Brain microvascular endothelial cell (primary cell): ENCODE data around the gene NUP58.

Experiments
- DNase-seq: peaks from one replicate; pipeline ENCODE4 v3.0.0-alpha.2; 2020
- H3K27ac ChIP-seq: fragments of 250-450 bp; sonication (Bioruptor Pico); 2 replicates; pipeline ENCODE4 v1.5.1; 2020; ENCODE audit warnings: mild to moderate bottlenecking, moderate library complexity
- H3K27me3 ChIP-seq: fragments of 250-450 bp; sonication (Bioruptor Pico); replicated peaks from 2 replicates; pipeline ENCODE4 v1.5.1; 2020; ENCODE audit warnings: mild to moderate bottlenecking
- H3K36me3 ChIP-seq: fragments of 250-450 bp; sonication (Bioruptor Pico); replicated peaks from 2 replicates; pipeline ENCODE4 v1.5.1; 2020; ENCODE audit warnings: mild to moderate bottlenecking
- H3K4me3 ChIP-seq: 2 replicates; pipeline ENCODE4 v1.5.1; 2011; ENCODE audit warnings: low read depth, mild to moderate bottlenecking, control low read depth, low read length, moderate library complexity
- in situ Hi-C: cut with HindIII; loops from 2 replicates; pipeline ENCODE4 v1.10.0; 2017; ENCODE audit warnings: low sequenced_read_pairs, low pct_ligation_motif_present
- TF ChIP-seq, protein P1 (sequence below): IDR thresholded peaks from 2 replicates; pipeline ENCODE4 v1.5.1; 2011; ENCODE audit warnings: low read depth, mild to moderate bottlenecking, moderate library complexity, low read length, control low read depth, inconsistent platforms; ENCODE audit errors: missing control alignments

NUP58 gene

DNA sequence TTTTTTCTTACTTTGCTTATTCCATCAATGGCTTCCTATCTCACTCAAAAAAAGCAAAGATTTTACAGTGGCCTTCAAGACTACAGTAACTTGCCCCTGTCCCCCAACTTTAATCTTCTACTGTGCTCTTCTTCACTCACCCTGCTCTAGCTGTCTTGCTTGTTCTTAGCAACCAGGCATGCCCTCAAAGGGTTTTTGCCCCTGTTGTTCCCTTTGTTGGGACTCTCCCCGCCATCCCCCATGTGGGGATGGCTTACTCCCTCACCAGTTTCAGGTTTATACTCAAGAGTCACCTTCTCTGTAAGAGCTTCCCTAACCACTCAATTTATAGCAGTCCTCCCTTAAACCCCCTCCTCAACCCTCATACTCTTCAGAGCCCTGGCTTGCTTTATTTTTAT is 19.5 kb upstream of the NUP58 start:
- in situ Hi-C loops, result no loop called here
- TF ChIP-seq, protein P1, sequence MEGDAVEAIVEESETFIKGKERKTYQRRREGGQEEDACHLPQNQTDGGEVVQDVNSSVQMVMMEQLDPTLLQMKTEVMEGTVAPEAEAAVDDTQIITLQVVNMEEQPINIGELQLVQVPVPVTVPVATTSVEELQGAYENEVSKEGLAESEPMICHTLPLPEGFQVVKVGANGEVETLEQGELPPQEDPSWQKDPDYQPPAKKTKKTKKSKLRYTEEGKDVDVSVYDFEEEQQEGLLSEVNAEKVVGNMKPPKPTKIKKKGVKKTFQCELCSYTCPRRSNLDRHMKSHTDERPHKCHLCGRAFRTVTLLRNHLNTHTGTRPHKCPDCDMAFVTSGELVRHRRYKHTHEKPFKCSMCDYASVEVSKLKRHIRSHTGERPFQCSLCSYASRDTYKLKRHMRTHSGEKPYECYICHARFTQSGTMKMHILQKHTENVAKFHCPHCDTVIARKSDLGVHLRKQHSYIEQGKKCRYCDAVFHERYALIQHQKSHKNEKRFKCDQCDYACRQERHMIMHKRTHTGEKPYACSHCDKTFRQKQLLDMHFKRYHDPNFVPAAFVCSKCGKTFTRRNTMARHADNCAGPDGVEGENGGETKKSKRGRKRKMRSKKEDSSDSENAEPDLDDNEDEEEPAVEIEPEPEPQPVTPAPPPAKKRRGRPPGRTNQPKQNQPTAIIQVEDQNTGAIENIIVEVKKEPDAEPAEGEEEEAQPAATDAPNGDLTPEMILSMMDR, result no peak
- Histone ChIP-seq H3K27me3 (no peaks in the 10 kb centered on the region), H3K36me3 (no peaks in the 10 kb centered on the region), H3K4me3 (no peak overlapping the region), H3K27ac (no peak overlapping the region)
- DNase-seq, result no peak

DNA sequence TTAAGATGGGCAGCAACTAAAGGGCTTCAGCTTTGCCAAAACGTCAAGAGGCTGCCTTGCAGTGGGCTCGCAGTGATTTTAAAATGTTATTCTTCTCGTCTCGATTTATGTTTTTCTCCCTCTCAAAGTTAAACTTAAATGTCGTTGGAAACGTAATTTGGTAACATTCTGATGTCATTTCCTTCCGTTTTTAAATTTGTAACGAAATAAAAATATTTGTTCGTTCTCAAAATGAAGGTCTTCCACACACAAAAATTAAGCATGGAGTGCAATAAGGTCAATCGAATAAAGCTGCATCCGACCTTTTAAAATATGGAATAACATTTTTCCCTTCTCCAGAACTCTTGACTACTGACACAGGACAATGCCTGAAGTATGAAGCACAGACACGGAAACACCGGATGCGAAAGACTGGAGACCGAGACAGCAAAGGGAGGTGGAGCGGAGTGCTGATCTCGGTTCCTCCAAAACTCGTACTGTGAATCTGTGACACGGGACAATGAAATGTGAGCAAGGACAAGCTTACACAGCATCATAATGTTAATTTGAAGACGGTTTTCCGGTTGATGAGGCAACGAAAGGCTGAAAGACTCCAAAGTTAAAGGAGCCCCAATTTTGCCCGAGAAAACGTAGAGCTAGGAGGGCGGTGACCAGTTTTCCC is 15.0 kb upstream of the NUP58 start:
- Histone ChIP-seq H3K27ac (peak overlapping the region; percentile 44), H3K36me3 (no peaks in the 10 kb centered on the region), H3K4me3 (peak overlapping the region; percentile 94), H3K27me3 (no peaks in the 10 kb centered on the region)
- TF ChIP-seq, protein P1, result no peak
- in situ Hi-C loops, result no loop called here
- DNase-seq, result peak; percentile 47

DNA sequence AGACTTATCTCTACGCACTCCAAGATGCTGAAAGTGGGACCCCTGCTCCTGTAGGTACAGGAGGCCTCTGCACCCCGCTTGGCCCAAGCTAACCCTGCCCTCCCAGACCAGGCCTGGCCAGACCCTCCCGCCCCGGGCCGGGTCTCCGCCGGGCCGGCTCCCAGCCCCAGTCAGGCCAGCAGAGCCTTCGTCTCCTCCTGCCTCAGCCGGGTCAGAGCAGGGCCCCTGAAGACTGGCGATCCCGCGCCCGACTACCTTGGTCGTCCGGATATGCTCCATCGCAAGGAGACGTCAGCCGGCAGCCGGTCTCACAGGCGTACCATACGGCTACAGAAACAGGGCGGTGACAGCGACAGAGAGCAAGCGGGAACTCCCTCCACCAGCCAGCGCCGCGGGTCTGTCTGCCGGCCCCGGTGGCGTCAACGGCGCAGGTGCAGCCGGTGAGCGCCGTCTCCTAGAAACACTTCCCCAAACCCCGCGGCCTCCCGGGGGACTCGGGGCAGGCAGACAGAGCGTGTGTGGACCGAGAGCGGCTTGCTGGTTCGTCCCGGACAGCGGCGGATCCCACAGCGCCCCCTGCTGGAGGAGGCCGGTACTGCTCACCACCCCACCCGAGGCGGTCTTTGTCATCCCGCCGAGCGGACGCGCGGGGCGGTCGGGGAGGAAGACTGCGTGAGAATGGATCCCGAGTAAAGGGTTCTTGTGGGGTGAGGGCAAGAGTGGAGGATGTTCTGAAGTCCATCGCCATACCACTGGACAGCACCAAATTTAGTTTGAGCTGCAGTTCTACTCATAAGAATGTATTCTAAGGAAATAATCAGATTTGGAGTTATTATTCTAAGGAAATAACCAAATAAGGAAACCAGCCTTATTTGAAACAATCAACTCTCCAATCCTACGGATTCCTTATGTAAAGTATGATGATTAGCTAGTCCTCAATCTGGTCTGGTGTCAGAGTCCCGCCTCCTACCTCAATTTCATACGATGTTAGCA is 14.2 kb upstream of the NUP58 start, which contains the start of gene MTMR6:
Gene MTMR6, minus strand, starts transcription at position 520 of the 993 bp plus-strand sequence. Its CDS starts 241 bp downstream, at position 279.
- TF ChIP-seq, protein P1, result peak; percentile 98
- peak within 1 kb of the TSS; percentile 94 for H3K4me3 ChIP-seq
- H3K27me3 ChIP-seq, result no peaks in the 10 kb centered on the region
- DNase-seq, result peak; percentile 86
- H3K27ac ChIP-seq, result peak within 1 kb of the TSS; percentile 44
- in situ Hi-C loops, result no loop called here
- no peaks in the 10 kb centered on the region for H3K36me3 ChIP-seq

DNA sequence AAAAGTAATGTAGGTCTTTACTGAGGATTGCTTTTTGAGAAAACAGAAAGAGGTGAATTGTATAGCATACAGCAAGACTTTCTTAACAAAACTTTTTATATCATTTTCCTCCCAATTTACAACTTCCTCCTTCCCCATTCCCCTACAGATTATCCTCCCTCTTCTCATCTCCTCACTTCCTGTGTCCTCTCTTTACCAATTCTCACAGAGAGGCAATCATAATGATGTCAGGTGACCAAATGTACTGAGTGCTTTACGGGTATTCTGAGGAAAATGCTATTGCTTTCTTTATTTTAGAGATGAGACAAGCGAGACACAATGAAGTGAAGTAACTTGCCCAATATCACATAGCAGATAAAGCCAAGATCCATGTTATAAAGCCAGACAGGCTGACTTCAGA is 12.5 kb upstream of the NUP58 start:
- no peak overlapping the region for H3K4me3 ChIP-seq
- no peaks in the 10 kb centered on the region for H3K36me3 ChIP-seq
- no peak overlapping the region for H3K27ac ChIP-seq
- TF ChIP-seq, protein P1, result no peak
- H3K27me3 ChIP-seq, result no peaks in the 10 kb centered on the region
- no peak for DNase-seq
- in situ Hi-C loops, result no loop called here

DNA sequence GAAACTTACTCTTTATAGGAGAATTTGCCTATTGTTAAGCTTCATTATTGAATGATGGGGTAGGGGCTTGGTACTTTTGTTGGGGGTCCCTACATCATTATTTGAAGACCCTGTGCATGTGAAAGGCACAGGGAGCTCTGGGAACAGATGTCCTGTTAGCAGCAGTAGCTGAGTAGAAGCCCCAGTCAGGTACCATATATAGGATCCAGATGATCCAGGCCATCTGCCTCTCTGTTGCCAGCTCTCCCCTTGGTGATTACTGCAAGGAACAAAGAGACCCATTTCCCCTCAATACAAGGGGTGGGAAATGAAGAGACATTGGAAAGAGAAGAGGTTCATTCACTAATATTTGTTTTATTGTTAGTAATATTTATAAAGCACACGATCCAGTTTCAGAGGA is 9.7 kb upstream of the NUP58 start:
- no peak overlapping the region for H3K4me3 ChIP-seq
- DNase-seq, result no peak
- no peaks in the 10 kb centered on the region for H3K27me3 ChIP-seq
- H3K36me3 ChIP-seq, result no peaks in the 10 kb centered on the region
- H3K27ac ChIP-seq, result no peak overlapping the region
- in situ Hi-C loops, result no loop called here
- TF ChIP-seq, protein P1, result no peak
